Fibroblast of the aortic adventitia (primary cell): Measurements from ENCODE around the gene CAMTA1. TPM values are rescaled to one million over a fixed set of nuclear protein-coding genes. Genes with fewer than 3 reads are reported as not detected.

Source experiments
- DNase-seq: peaks from one replicate; pipeline ENCODE4 v3.0.0-alpha.2; 2010; ENCODE audit warnings: low read depth
- H3K4me3 ChIP-seq: 2 replicates; pipeline ENCODE4 v1.5.1; 2011; ENCODE audit warnings: low read depth, mild to moderate bottlenecking, control low read depth, low read length, moderate library complexity
- total RNA-seq: library from RNA; depleted of rRNA; stranded (reverse); fragments of >200 nt; gene quantifications from 2 replicates; pipeline ENCODE4 v1.2.3, GENCODE V29; 2012; ENCODE audit warnings: low replicate concordance
- TF ChIP-seq, protein P1 (sequence below): IDR thresholded peaks from 2 replicates; pipeline ENCODE4 v1.5.1; 2011; ENCODE audit warnings: mild to moderate bottlenecking, low read length, control low read depth, inconsistent platforms; ENCODE audit not compliant: insufficient read depth

Gene CAMTA1
- total RNA-seq, 1 donor = 91.9 TPM

DNA sequence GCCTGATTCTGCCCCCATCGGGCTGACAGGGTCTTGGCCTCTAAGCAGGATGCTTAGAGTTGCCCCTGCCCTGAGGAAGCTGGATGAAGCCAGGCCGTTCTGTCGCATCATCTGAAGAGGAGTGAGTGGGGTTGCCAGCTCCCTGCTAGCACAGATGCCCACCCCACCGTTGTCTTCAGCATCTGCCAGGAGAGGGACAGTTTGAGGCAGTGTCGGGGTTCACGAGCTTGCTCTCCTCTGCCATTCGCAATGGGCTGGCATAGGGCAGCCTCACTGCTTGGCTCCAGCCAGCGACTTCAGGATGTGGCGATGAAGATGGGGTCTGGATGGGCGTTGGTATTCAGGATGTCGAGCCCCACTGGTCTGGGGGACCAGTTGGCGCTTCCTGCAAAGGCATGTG, 840.1 kb downstream of the CAMTA1 start:
- TF ChIP-seq, protein P1, sequence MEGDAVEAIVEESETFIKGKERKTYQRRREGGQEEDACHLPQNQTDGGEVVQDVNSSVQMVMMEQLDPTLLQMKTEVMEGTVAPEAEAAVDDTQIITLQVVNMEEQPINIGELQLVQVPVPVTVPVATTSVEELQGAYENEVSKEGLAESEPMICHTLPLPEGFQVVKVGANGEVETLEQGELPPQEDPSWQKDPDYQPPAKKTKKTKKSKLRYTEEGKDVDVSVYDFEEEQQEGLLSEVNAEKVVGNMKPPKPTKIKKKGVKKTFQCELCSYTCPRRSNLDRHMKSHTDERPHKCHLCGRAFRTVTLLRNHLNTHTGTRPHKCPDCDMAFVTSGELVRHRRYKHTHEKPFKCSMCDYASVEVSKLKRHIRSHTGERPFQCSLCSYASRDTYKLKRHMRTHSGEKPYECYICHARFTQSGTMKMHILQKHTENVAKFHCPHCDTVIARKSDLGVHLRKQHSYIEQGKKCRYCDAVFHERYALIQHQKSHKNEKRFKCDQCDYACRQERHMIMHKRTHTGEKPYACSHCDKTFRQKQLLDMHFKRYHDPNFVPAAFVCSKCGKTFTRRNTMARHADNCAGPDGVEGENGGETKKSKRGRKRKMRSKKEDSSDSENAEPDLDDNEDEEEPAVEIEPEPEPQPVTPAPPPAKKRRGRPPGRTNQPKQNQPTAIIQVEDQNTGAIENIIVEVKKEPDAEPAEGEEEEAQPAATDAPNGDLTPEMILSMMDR = no peak
- no peak for DNase-seq

GRCh38 chr1:7628273-7628672, 843.0 kb downstream of the CAMTA1 start:
- TF ChIP-seq, protein P1 = no peak
- DNase-seq = no peak
- no peak overlapping the region for H3K4me3 ChIP-seq

More for the DNA sequence above, 840.1 kb downstream of the CAMTA1 start:
- no peak overlapping the region for H3K4me3 ChIP-seq

- DNase-seq = no peak
- H3K4me3 ChIP-seq = no peak overlapping the region
- TF ChIP-seq, protein P1 = no peak
Measured at GRCh38 chr1:7629011-7629410, 843.8 kb downstream of the CAMTA1 start.

DNA sequence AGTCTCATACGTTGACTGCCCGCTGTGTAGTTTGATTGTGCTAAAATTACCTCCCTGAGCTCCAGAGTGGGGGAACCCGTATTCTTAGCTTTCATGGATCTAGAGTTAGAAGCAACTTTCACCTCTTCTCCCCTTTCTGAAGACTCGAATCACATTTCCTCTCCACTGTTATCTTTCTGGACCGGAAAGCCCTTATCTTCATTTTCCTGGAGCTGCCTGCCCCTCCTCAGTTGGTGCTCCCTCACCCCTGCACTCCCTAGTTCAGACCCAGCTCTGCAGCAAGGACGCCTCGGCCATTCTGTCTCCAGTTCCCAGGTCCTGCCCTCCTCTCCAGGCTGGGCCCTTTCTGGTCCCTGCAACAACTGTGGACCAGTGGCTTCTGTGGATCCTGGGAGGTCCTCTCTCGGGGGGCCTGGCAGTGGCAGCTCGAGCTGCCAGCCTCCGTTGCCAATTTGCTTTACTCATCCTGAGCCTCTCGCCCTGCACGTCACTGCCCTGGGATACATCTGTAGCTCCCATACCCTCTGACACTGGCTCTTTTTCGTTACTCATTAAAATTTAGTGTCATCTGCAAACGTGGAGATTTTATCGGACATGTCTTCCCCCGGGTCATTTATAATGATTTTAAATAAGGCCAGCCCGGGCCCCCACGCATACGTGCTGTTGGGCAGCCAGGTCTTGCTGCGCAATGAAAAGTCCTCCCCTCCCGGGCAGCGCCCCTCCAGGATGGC, 844.4 kb downstream of the CAMTA1 start:
- DNase-seq = no peak
- TF ChIP-seq, protein P1 = no peak
- no peak overlapping the region for H3K4me3 ChIP-seq

- H3K4me3 ChIP-seq = no peak overlapping the region
- DNase-seq = no peak
- TF ChIP-seq, protein P1 = no peak
Measured at GRCh38 chr1:7630378-7630777, 845.1 kb downstream of the CAMTA1 start.

GRCh38 chr1:7632176-7632575, 846.9 kb downstream of the CAMTA1 start:
- TF ChIP-seq, protein P1 = no peak
- no peak for DNase-seq
- no peak overlapping the region for H3K4me3 ChIP-seq

- TF ChIP-seq, protein P1 = no peak
- no peak for DNase-seq
- H3K4me3 ChIP-seq = no peak overlapping the region
Measured at GRCh38 chr1:7632681-7633080, 847.4 kb downstream of the CAMTA1 start.
